Fibroblast of peridontal ligament (primary cell): ENCODE measurements around the gene TTC34.
"Not testable (repeated sequence)": the region's sequence is repeated elsewhere in the genome, so short reads cannot be mapped to it uniquely, and the experiment has no call there.

ENCODE experiments used
- DNase-seq: peaks from one replicate; pipeline ENCODE4 v3.0.0-alpha.2; 2010; ENCODE audit errors: extremely low read depth

Gene TTC34

DNA sequence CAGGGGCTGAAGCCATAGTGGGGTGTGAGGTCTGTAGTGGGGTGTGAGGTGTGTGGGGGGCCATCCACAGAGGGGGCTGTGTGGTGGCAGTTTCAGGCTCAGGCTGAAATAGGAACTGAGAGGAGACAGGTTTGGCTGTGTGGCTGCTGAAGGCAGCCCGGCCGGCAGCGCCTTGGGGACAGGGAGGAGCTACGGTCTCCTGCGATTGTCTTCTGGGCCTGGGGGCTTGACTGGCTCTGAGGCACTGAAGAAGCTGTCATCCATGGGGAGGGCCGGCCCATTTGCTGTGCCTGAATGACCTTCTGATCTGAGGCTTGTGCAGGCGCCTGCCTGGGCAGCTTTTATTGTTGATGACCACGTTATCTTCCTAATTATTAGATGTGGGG, 10.0 kb upstream of the TTC34 start:
- no peak for DNase-seq

DNA sequence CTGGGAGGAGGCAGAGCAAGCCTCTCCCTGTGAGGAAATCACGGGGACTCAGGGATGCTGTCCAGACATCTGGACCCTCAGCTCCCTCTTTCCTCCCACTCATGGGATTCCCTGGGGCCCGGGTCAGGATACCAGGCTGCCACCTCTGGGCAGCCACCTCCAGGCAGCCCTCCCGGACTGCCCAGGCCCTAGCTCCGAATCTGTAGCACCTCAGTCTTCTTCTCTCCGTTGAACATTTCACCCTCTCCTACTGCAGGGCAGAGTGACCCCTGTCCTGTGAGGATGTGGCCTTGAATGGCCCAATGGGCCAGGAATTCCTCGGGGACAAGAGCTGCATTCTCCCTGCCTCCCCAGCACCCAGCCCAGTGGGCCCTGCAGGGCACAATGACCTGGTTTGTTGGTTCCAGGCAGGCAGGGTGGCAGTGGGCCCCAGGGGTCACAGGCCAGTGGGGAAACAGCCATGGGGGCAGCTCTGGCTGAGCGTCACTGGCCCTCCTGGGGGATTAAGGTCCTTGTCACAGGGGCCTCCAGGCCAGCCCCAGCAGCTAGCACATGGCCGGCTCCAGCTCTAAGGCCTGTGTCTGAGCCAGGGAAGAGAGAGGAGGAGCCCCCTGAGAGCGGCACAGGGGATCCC, 9.5 kb upstream of the TTC34 start:
- no peak for DNase-seq

DNA sequence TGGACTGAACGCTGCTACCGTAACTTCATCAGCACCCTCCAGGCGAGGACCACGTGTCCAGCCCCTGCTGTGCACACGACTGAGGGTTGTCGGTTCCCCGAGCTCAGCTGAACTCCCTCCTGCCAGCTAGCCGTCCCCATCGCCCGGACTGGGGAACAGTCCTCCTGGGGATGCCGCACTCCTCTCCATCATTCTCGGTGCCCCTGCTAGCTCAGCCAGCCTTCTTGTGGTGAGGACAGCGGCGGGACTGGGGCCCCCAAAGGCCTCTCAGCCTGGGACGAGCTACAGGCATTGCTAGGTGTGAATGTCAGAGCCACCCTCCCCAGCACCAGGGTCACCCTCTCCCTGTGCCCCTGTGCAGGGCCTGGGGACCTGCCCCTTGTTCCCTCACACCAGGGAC, 8.8 kb upstream of the TTC34 start:
- DNase-seq = no peak

DNA sequence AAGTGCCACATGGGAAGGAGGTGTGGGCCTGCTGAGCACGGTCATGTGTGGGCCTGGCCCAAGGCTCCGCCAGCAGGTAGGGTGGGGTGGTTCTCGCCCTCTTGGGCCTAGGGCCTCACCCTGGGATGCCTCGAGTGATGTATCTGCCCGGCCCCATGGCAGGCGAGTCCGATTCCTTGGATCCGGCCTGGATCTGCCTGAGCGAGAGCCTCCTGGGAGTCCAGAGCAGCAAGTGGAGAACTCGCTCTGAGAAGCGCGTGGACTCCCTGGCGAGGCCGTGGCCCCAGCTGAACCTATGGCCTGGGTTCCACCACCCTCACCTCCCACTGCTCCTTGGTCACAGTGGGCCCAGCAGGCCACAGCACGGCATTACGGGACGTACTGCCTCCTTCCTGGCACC, 8.2 kb upstream of the TTC34 start:
- DNase-seq = no peak

DNA sequence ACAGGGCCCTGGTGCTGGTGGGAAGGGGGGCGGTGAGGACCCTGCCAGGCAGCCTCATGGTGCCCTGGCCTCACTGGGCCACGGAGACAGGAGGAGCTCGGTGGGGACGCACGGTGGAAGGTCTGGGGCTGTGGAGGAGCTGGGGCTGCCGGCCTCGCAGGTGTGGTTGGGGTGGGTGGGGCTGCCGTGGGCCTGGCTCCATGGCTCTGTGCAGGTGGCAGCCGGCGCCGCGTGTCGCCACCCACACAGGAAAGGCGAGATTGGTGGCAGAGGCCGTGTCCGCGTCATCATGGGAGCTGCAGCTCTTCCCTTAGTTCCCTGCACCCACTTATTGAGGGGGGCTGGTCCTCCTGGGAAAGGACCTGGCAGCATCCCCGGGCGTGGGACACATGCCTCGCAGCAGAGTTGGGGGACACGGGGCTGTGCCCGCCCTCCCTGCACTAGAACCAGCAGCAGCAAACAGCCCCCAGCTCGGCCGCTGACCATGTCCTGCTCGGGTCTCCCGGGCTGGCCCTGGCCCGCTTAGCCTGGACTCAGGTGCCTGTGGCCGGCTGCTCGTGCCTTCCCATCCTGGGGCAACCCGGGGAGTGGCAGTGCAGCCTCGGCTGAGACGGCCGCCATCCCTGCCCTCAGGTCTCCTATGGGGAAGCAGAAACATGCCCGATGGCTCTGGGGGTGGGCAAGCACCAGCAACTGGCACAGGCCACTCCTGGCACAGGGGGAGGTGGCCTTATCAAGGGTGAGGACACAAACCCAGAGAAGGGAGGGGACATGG, 7.5 kb upstream of the TTC34 start:
- DNase-seq = no peak

DNA sequence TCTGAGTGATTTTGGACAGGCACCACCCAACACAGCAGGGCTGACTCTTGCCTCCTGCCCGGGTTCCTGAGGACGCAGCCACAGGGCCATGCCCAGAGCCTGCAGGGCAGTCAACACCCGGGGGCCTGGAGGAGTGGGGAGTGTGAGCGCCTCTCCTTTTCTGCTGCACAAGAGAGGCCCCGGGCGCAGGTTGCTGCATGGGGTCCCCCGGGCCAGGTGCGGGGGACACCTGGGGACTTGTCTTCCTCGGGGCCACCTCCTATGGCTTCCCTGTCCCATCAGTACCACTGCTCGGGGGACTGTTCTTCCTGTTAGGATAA, 6.9 kb upstream of the TTC34 start:
- DNase-seq = no peak

DNA sequence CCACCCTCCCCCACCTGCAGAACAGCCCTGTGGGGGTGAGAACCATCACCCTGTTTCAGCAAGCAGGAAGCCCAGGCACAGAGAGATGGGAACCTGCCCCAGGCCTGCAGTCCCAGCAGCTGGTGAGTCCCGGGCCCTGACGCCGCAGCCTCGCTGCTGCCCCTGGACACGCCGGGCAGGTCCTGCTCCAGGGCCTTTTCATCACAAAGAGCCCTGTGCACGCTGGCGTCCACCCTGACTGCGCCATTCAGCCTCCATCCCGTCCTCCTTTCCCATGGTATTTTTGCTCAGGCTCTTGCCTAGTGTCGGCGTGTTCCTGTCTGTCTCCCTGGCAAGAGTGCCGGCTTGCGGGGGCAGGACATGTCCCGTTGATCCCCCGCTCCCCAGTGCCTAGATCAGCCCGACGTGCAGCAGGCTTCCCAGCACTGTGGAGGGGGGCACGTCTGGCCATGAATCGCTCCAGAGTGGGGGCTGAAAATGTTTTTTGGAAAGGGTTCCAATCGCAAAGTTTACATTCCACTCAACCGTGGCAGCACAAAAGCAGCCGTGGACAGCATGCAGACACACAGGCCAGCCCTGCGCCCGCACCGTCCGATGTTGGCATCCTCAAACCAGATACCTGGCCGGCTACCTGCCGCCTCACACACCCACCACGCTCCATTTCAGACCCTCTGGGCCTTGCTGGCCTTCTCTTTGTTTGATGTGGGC, 6.3 kb upstream of the TTC34 start:
- DNase-seq = no peak

DNA sequence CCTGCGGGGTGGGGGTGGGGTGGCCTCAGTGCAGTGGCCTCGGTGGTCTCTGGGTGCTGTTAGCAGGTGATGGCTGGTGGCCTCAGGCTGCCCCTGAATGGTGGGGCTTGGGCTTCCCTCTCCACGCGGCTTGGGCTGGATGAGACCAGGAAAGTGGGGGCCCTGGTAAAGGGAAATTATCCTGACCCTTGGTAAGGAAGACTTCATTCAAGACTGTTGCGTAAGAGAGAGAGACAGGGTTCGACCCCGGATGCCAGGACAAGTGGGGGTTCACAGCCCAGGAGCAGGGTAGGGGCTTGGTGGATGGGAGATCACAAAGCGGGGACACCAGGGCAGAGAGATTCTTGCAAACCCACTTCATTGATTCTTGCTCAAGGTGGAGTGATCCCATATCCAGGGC, 5.5 kb upstream of the TTC34 start:
- DNase-seq = no peak

DNA sequence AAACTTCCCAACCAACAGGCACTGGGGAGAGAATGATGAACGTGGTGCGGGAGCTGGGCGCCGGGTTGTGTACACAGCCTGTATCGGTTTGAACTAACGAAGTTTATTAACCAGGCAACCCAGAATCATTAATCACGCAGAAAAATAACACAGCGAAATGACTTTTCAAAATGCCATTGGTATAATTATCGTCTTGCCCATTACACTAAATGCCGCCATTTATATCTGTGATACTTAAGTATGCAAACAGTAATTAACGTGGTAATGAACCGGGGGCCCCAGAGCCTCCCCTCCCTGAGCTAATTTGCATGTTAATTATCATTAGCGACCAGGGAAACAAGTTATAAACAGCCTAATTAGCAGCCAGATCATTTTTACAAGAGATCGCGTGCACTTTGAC, 5.1 kb upstream of the TTC34 start:
- DNase-seq = no peak

DNA sequence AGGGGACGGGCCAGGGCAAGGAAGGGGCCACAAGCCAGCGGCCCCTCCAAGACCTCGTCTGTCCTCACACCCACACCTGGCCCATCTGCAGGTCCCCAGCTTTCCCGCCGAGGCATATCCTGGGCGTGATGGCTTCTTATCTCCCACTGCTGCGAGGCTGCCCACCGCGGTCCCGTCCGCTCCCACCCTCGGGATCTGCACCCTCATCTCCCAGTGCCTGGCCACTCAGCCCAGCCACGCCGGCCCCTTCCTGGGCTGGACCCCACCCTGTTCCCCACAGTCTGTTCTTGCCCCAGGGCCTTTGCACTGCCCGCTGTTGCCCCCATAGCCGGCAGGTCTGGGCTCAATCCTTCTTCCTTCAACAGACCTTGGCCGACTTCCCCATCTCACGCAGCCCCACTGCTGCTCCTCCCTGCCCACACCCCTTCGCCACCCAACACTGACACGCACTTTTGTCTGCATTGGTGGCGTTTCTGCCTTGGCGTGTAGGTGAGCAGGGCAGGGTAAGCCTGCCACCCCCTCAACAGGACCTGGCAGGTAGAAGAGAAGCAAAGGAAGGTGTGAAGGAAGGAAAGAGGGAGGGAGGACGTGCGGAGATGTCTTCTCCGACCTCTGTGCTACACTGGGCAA, 4.4 kb upstream of the TTC34 start:
- no peak for DNase-seq

DNA sequence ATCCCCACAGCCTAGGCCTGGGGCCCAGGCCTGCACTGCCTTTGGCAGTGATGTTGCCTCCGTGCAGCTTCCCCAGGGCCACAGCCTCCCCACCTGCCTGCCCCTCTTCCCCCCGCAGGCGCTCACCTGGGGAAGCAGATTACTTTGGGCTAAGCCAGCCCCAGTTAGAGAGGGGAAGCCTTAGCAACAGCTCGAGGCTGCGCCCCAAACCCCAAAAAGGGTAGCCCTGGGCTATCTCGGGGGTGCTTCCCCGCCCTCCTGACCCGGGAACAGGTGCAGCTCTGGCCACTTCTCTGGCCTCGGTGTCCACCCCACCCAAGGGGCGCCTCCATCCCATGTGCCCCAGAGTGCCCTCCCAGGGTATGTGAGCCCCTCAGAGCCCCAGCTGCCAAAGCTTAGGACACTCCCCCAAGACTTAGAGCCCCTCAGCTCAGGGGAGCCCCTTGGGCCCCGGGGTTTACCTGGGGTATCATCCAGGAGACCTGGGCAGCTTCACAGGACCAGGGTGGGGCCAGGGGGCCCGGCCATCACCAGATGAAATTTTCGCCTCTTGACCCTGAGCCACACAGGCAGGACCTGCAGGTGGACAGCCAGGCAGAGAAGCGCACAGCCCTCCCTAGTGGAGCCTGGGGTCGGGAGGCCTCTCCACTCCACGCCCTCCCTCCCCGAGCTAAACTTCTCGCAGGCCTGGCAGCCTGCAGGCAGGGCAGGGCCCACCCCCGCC, 3.3 kb upstream of the TTC34 start:
- DNase-seq = no peak

DNA sequence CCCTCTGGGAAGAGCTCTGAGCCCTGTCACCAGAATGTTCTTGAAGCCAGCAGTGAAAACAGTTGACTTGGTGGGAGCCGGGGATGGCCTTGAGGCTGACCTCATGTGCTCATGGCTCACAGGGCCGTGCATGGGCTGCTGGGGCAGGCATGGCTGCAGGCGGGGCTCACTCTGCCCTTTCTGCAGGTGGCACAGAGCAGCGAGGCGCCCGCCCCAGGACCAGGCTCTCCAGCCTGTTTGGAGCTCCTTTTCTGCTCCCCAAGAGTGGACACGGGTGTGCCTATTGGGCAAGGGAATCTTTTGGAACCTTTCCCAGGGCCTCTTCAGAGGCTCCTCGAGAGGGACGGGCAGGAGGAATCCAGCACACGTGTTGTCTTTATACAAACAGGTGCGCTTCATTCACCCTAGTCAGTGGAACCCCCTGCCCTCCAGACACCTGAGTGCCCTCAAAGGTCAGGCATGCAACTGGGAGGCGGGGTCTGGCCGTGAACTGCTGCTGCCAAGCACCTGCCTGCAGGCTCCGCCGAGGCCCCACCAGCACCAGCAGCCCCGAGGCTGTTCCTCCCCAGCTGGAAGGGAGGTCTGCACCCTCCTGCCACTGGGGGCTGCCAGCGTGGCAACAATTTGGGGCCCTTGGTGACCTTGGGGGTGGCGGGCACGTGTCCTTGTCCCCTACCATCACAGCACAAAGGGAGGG, 2.6 kb upstream of the TTC34 start:
- DNase-seq = no peak

DNA sequence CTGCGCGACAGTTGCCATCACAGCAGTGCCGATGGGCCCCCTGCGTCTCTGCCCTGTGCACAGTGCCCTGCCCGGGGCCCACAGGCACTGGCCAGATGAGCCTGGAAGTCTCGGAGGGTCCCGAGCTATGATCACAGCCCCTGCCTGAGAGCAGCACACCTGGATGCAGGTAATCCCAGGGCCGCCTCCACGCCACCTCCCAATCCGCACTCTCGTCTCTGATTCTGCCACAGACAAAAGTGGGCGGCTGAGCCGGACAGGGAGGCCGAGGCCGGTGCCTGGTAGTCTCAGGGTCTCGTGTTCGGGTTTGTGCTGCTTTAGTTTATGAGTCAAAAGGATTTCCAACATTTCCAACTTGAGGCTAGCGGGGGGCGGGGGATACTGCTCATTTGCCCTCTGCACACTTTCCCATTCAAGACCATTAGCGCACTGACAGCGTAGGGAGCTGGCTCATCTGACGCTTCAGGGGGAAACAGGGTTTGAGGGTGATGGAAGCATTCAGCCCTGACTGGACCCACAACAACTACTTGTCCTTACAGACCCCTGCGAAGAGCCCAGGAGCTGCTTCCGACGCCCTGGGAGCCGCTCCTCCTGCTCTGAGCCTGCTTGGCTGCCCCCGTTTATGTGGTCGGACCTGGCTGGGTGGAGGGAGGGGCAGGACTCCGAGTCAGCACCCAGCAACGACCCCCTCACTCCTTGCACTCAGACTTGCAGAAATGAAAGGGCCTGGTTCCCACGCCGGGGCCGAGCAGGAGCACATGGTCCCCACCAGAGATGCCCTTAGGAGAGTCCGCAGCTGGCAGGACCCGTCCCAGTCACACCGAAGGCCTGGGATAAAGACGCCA, 1.8 kb upstream of the TTC34 start:
- DNase-seq = no peak

DNA sequence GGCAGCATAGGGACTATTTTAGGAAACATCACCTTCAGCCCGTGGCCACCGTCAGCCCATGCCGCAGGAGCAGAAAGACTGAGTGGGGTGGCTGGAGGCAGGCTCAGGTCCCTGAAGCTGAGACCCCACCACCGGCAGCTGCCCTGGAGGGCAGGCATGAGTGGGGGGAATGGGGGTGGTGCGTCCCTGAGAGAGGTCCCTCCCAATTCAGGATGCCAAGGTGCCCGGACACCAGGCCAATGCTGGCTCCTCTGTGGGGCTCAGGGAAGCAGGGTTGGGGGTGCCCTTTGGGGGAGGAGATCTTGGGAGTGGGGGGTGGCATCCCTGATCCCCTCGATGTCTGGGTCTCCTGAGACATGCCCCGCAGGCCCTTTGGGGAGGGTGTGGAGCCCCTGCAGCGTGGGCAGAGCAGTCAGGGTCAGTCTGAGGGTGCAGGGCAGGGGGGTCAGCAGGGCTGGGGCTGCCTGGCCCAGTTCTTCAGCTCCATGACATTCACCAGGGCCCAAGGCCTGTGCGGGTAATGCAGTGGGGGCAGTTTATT, 998 bp upstream of the TTC34 start:
- DNase-seq = no peak

DNA sequence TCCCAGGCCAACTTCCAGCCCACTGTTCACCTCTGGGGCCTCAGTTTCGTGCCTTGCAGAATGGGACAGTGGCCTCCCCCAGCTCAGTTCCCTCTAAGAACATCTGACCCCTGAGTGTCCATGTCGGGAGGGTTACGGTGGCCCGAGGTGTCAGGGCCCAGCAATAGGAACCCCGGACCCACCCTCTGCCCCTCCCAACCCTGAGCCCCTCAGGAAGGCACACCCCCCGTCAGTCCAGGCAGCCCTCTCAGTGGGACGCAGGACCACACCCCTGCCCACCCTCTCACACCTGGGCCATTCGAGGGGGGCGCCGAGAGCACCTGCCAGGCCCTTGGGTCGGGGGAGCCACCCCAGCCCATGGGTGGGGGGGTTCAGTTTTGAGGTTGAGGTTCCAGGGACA, 447 bp downstream of the TTC34 start:
- DNase-seq = no peak

DNA sequence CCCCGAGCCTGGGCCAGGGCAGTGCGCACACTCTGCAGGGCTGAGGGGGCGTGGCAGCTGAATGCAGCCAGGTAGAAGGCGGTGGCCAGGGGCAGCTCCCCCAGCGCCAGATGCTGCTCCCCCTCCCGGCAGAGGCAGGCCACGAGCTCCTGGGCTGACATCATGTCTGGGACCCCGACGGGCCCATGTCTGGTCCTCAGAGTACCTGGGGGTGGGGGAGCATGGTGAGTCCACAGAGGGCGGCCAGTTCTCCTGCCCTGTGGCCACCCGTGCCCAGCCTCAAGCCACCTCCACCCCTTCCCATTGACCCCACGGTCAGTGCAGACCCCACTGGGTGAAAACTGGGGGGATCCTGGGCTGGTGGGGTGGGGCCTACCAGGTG, 838 bp downstream of the TTC34 start:
- DNase-seq = no peak

DNA sequence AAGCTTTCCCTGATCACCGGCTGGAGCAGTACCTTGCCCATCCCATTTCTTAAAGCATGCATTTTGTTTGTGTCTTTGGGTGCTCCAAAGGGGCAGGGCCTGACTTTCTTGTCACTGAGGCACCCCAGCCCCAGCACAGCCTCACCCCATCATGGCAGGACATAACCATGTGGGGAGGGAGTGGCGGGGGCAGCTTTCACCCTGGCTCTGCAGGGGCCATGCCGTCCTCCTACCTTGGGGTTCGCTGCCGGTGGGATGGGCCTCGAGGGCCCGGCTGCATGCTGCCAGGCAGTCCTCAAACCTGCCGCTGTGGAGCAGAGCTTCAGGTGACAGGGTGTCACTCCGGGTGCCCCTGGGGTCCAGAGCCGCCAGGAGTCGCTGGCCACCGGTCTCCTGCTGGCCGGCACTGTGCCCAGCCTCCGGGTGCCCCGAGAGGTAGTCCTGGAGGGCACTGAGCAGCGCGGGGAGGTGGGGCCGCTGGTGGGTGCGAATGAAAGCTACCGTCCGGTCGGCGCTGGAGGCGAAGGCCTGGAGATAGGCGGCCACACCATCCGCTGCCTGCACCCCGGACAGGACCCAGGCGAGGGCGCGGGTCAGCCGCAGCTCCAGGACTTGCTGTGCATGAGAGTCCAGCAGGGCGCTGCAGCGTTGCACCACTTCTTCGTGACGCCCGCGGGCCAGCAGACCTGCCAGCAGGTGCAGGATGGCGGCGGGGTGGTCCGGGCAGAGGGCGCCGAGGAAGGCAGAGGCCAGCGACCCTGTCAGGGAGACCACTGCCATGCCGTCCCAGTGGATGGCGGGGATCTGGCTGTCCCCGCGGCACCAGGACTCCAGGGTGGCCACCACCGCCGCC, 1.5 kb downstream of the TTC34 start:
- DNase-seq = no peak

DNA sequence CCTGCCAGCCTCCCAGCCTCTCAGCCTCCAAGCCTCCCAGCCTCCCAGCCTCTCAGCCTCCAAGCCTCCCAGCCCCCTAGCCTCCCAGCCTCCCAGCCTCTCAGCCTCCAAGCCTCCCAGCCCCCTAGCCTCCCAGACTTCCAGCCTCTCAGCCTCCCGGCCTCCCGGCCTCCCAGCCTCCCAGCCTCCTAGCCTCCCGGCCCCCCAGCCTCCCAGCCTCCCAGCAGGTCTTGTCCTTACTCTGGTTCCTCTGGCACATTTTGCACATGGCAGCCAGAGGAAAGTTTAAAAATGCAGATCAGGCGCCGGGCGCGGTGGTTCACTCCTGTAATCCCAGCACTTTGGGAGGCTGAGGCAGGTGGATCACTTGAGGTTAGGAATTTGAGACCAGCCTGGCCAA, 2.5 kb downstream of the TTC34 start:
- DNase-seq = not testable (repeated sequence)

DNA sequence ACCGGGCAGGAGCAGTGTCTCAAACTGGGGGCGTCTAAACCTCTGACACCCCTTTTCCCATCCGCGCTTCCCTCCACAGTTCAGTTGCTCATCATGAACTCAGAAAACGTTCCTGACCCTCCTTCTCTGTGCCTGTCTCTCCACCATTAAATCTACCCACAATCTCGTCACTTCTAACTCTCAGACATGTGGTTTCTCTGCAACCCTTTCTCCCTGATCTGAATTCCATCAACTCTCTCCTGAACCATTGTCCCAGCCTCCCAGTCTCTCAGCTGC, 3.8 kb downstream of the TTC34 start:
- no peak for DNase-seq
